IMR-90 (cell line): ENCODE measurements around the gene KCNQ1. TPM values are rescaled to one million over a fixed set of nuclear protein-coding genes. Genes with fewer than 3 reads are reported as not detected.

Experiments
- ATAC-seq: fragments of 200-7000 bp; cut with Tn5 transposase; 2 replicates; pipeline ENCODE4 v1.9.1; 2020; ENCODE audit warnings: low read depth, mild to moderate bottlenecking, moderate library complexity
- BruUV-seq: library from RNA; stranded (reverse); fragments of 400-500 nt; replicated peaks from 2 replicates; lab custom pipeline; 2021; lab: Mats Ljungman, UMichigan
- CTCF ChIA-PET: fragments of 300-600 bp; formaldehyde crosslinking; extraction: SDS; loops from one replicate; lab custom pipeline; 2021; ENCODE audit warnings: antibody characterized with exemption; lab: Yijun Ruan, JAX
- POLR2A ChIA-PET: fragments of 300-600 bp; sonication (Branson Sonifier 250); formaldehyde crosslinking; loops from one replicate; lab custom pipeline; 2022; ENCODE audit warnings: antibody characterized with exemption; ENCODE audit not compliant: unreplicated experiment; lab: Charles Lee
- DNase-seq: peaks from one replicate; pipeline ENCODE4 v3.0.0; 2013
- H2AFZ ChIP-seq: replicated peaks from 2 replicates; pipeline ENCODE3; 2013; ENCODE audit warnings: low read length, mild to moderate bottlenecking; ENCODE audit not compliant: poor library complexity
- H2AK5ac ChIP-seq: 2 replicates; pipeline ENCODE4 v1.6.1; 2013; ENCODE audit warnings: low read depth, low read length, inconsistent platforms
- H2AK9ac ChIP-seq: replicated peaks from 2 replicates; pipeline ENCODE3; 2013; ENCODE audit warnings: mild to moderate bottlenecking, low read depth, low read length, moderate library complexity; ENCODE audit not compliant: poor library complexity
- H2BK120ac ChIP-seq: 2 replicates; pipeline ENCODE4 v1.6.1; 2013; ENCODE audit warnings: low read depth, low read length, inconsistent platforms
- H2BK15ac ChIP-seq: 3 replicates; pipeline ENCODE4 v1.6.1; 2013; ENCODE audit warnings: low read depth, low read length, inconsistent platforms
- H2BK20ac ChIP-seq: 2 replicates; pipeline ENCODE4 v1.6.1; 2013; ENCODE audit warnings: low read depth, mild to moderate bottlenecking, inconsistent platforms, low read length, moderate library complexity
- H2BK5ac ChIP-seq: 2 replicates; pipeline ENCODE4 v1.6.1; 2013; ENCODE audit warnings: mild to moderate bottlenecking, low read depth, low read length, inconsistent platforms; ENCODE audit not compliant: poor library complexity, severe bottlenecking
- H3K14ac ChIP-seq: replicated peaks from 2 replicates; pipeline ENCODE4 v1.6.1; 2013; ENCODE audit warnings: low read depth, low read length, inconsistent platforms
- H3K18ac ChIP-seq: 2 replicates; pipeline ENCODE4 v1.6.1; 2013; ENCODE audit warnings: low read depth, low read length, control low read depth
- H3K23ac ChIP-seq: 2 replicates; pipeline ENCODE4 v1.6.1; 2013; ENCODE audit warnings: low read depth, low read length, inconsistent platforms
- H3K27ac ChIP-seq: 2 replicates; pipeline ENCODE4 v1.5.1; 2013; ENCODE audit warnings: mild to moderate bottlenecking, control low read depth, low read length; ENCODE audit not compliant: insufficient read depth
- H3K27me3 ChIP-seq: 2 replicates; pipeline ENCODE4 v1.6.1; 2013; ENCODE audit warnings: low read length; ENCODE audit not compliant: control insufficient read depth, insufficient read depth
- H3K36me3 ChIP-seq: 2 replicates; pipeline ENCODE4 v1.6.1; 2013; ENCODE audit warnings: low read length, mixed read lengths; ENCODE audit not compliant: control insufficient read depth, insufficient read depth
- H3K4ac ChIP-seq: 2 replicates; pipeline ENCODE4 v1.6.1; 2013; ENCODE audit warnings: low read depth, low read length, inconsistent platforms
- H3K4me1 ChIP-seq: 2 replicates; pipeline ENCODE4 v1.6.1; 2013; ENCODE audit warnings: low read length, mixed read lengths; ENCODE audit not compliant: control insufficient read depth, insufficient read depth
- H3K4me2 ChIP-seq: 2 replicates; pipeline ENCODE4 v1.6.1; 2013; ENCODE audit warnings: low read depth, mild to moderate bottlenecking, control low read depth, low read length, moderate library complexity
- H3K4me3 ChIP-seq: 2 replicates; pipeline ENCODE4 v1.5.1; 2013; ENCODE audit warnings: low read depth, mild to moderate bottlenecking, control low read depth, low read length, moderate library complexity; ENCODE audit not compliant: insufficient read depth
- H3K56ac ChIP-seq: 2 replicates; pipeline ENCODE4 v1.6.1; 2013; ENCODE audit warnings: low read length, inconsistent platforms; ENCODE audit not compliant: insufficient read depth; ENCODE audit errors: extremely low read depth
- H3K79me1 ChIP-seq, 2 experiments: 2 replicates each; pipeline ENCODE4 v1.6.1; 2013; ENCODE audit warnings: low read length in 2 of 2, inconsistent platforms in 1 of 2, low read depth in 1 of 2
- H3K9ac ChIP-seq: 2 replicates; pipeline ENCODE4 v1.6.1; 2013; ENCODE audit warnings: low read depth, low read length, control low read depth
- H3K9me1 ChIP-seq: 2 replicates; pipeline ENCODE4 v1.6.1; 2013; ENCODE audit warnings: low read length, inconsistent platforms; ENCODE audit not compliant: insufficient read depth
- H3K9me3 ChIP-seq: 2 replicates; pipeline ENCODE4 v1.6.1; 2013; ENCODE audit warnings: low read length; ENCODE audit not compliant: control insufficient read depth, insufficient read depth
- H4K20me1 ChIP-seq: 2 replicates; pipeline ENCODE4 v1.6.1; 2013; ENCODE audit warnings: low read length, inconsistent platforms; ENCODE audit not compliant: insufficient read depth
- H4K5ac ChIP-seq: 2 replicates; pipeline ENCODE4 v1.6.1; 2013; ENCODE audit warnings: mild to moderate bottlenecking, low read depth, low read length, control low read depth
- H4K8ac ChIP-seq, 2 experiments: 2 replicates each; pipeline ENCODE4 v1.6.1; 2013; ENCODE audit warnings: low read depth in 2 of 2, low read length in 2 of 2, control low read depth in 1 of 2, inconsistent platforms in 1 of 2
- H4K91ac ChIP-seq: 2 replicates; pipeline ENCODE4 v1.6.1; 2013; ENCODE audit warnings: low read depth, low read length, inconsistent platforms; ENCODE audit not compliant: insufficient read depth
- CEBPB ChIP-seq: IDR thresholded peaks from 2 replicates; pipeline ENCODE4 v1.6.1; 2012; ENCODE audit warnings: low read depth, low read length, improper control_type of control experiment
- CHD1 ChIP-seq: IDR thresholded peaks from 2 replicates; pipeline ENCODE4 v1.6.1; 2012; ENCODE audit warnings: low read depth, low read length, improper control_type of control experiment
- FOS ChIP-seq: fragments of 150-350 bp; IDR thresholded peaks from 2 replicates; pipeline ENCODE4 v1.6.1; 2016; ENCODE audit warnings: low read depth, low read length
- MXI1 ChIP-seq: IDR thresholded peaks from 2 replicates; pipeline ENCODE4 v1.6.1; 2012; ENCODE audit warnings: low read depth, mild to moderate bottlenecking, low read length, moderate library complexity, borderline replicate concordance
- NFE2L2 ChIP-seq: fragments of 150-350 bp; IDR thresholded peaks from 2 replicates; pipeline ENCODE4 v1.6.1; 2016; ENCODE audit warnings: low read depth, mild to moderate bottlenecking, low read length
- RAD21 ChIP-seq: IDR thresholded peaks from 2 replicates; pipeline ENCODE4 v1.6.1; 2012; ENCODE audit warnings: low read length, improper control_type of control experiment
- RCOR1 ChIP-seq: IDR thresholded peaks from 2 replicates; pipeline ENCODE4 v1.6.1; 2012; ENCODE audit warnings: mild to moderate bottlenecking, low read length, improper control_type of control experiment; ENCODE audit not compliant: insufficient replicate concordance
- RFX5 ChIP-seq: IDR thresholded peaks from 2 replicates; pipeline ENCODE4 v1.8.0; 2012; ENCODE audit warnings: low read depth, mild to moderate bottlenecking, low read length, moderate library complexity
- SMC3 ChIP-seq: fragments of 150-350 bp; IDR thresholded peaks from 2 replicates; pipeline ENCODE4 v1.6.1; 2016; ENCODE audit warnings: low read depth, mild to moderate bottlenecking, antibody characterized with exemption, low read length, moderate library complexity
- WGBS, 2 experiments: methylation state at CpG; one replicate each; pipeline versions ENCODE4 v1.1.5 to v1.1.7; 2013; ENCODE audit warnings: missing lambda C conversion rate in 2 of 2; ENCODE audit not compliant: insufficient read length in 1 of 2; ENCODE audit errors: extremely low coverage in 2 of 2; 5-methylcytosine and 5-hydroxymethylcytosine counted together
- dilution Hi-C: fragments of 300-500 bp; cut with HindIII; formaldehyde crosslinking; loops from one replicate; pipeline ENCODE4 v1.14.3; 2018; ENCODE audit warnings: low sequenced_read_pairs; ENCODE audit not compliant: unreplicated experiment
- in situ Hi-C: fragments of 300-500 bp; cut with MboI; formaldehyde crosslinking; loops from 3 replicates; pipeline ENCODE4 v1.14.3; 2019; ENCODE audit warnings: low sequenced_read_pairs, inconsistent platforms, mixed read lengths
- intact Hi-C: fragments of 100-400 bp; cut with micrococcal nuclease; formaldehyde crosslinking; loops from 2 replicates; pipeline ENCODE4 v1.10.0; 2022
- polyA plus RNA-seq, 3 experiments: library from polyadenylated mRNA; depleted of rRNA; stranded (reverse); fragments of >200 nt; gene quantifications; 2 replicates each; pipeline ENCODE4 v1.2.3, GENCODE V29; 2012; ENCODE audit warnings: low replicate concordance in 1 of 3
- total RNA-seq: library from RNA; depleted of rRNA; stranded (reverse); fragments of >200 nt; gene quantifications from 2 replicates; pipeline ENCODE4 v1.2.3, GENCODE V29; 2012
- TF ChIP-seq, protein P1 (sequence below): fragments of 150-350 bp; IDR thresholded peaks from 2 replicates; pipeline ENCODE4 v1.6.1; 2016; ENCODE audit warnings: low read depth, mild to moderate bottlenecking, low read length, moderate library complexity, borderline replicate concordance
- TF ChIP-seq, protein P2 (sequence below): conservative IDR thresholded peaks from 2 replicates; pipeline ENCODE4 v1.5.1; 2012; ENCODE audit warnings: mild to moderate bottlenecking, low read depth, low read length, improper control_type of control experiment

The KCNQ1 gene
- total and polyA plus RNA-seq, 2 of the 4 experiments (the other 2 are of a cell fraction): 0.07 TPM; not detected in 1

DNA sequence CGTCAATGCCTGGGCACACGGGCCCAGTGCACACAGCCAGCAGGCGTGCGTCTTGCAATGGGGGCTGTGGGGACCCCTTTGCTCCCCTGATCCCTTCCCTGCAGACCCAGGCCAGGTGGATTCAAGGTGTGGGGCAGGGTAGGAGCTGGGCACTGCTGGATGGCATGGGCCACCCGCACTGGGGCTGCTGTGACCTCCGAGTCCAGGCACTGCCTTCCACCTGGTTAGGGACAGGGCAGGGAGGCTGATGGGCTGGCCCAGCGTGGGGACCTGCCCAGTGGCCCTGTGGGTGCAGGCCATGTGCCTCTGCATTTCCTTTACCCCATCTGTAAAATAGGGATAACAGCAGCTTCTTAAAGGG lies 22.9 kb downstream of the KCNQ1 start:
- Histone ChIP-seq H2BK20ac (no peak overlapping the region), H3K36me3 (no peaks in the 10 kb centered on the region), H3K9me1 (no peaks in the 10 kb centered on the region), H2AK9ac (no peak overlapping the region), H4K8ac (no peak overlapping the region), H2BK5ac (no peak overlapping the region), H2BK15ac (no peak overlapping the region), H3K27ac (no peak overlapping the region), H3K18ac (no peak overlapping the region), H4K91ac (no peak overlapping the region), H2AFZ (peak overlapping the region; percentile 7), H3K4ac (no peak overlapping the region), H3K9ac (no peak overlapping the region), H3K4me3 (no peak overlapping the region), H3K23ac (no peak overlapping the region), H3K27me3 (peaks cover 31% of the 10 kb centered on the region), H3K4me2 (no peak overlapping the region), H3K56ac (no peak overlapping the region), H3K79me1 (no peaks in the 10 kb centered on the region), H2AK5ac (no peak overlapping the region), H3K9me3 (peaks cover 3% of the 10 kb centered on the region; the same call in 1 of the 2 replicates), H3K14ac (no peak overlapping the region), H3K4me1 (no peaks in the 10 kb centered on the region), H4K20me1 (no peaks in the 10 kb centered on the region), H2BK120ac (no peak overlapping the region), H4K5ac (no peak overlapping the region)
- no peak for ATAC-seq
- POLR2A ChIA-PET: no interaction called here
- CTCF ChIA-PET: no interaction called here
- TF ChIP-seq CEBPB (no peak), FOS (no peak), RFX5 (no peak), RAD21 (no peak), NFE2L2 (no peak), SMC3 (no peak), RCOR1 (no peak), CHD1 (no peak), MXI1 (no peak)
- TF ChIP-seq, protein P1, sequence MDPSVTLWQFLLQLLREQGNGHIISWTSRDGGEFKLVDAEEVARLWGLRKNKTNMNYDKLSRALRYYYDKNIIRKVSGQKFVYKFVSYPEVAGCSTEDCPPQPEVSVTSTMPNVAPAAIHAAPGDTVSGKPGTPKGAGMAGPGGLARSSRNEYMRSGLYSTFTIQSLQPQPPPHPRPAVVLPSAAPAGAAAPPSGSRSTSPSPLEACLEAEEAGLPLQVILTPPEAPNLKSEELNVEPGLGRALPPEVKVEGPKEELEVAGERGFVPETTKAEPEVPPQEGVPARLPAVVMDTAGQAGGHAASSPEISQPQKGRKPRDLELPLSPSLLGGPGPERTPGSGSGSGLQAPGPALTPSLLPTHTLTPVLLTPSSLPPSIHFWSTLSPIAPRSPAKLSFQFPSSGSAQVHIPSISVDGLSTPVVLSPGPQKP: no peak
- TF ChIP-seq, protein P2, sequence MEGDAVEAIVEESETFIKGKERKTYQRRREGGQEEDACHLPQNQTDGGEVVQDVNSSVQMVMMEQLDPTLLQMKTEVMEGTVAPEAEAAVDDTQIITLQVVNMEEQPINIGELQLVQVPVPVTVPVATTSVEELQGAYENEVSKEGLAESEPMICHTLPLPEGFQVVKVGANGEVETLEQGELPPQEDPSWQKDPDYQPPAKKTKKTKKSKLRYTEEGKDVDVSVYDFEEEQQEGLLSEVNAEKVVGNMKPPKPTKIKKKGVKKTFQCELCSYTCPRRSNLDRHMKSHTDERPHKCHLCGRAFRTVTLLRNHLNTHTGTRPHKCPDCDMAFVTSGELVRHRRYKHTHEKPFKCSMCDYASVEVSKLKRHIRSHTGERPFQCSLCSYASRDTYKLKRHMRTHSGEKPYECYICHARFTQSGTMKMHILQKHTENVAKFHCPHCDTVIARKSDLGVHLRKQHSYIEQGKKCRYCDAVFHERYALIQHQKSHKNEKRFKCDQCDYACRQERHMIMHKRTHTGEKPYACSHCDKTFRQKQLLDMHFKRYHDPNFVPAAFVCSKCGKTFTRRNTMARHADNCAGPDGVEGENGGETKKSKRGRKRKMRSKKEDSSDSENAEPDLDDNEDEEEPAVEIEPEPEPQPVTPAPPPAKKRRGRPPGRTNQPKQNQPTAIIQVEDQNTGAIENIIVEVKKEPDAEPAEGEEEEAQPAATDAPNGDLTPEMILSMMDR: no peak
- dilution Hi-C loops (no loop called here), in situ Hi-C loops (no loop called here), intact Hi-C loops (no loop called here)
- no TSS peak for BruUV-seq
- WGBS, 2 experiments: no CpG with 5 or more reads among the region's 7 CpGs
- no peak for DNase-seq
